C1 segment of cervical spinal cord (tissue), 14 donors: ENCODE results near the gene SPRING1.

Experiments
- DNase-seq, 14 donors: peaks; one replicate each; lab custom pipeline; 2025; lab: John Stamatoyannopoulos, UW

Gene SPRING1

GRCh38 chr12:116709768-116710167 lies 28.1 kb downstream of the SPRING1 start:
- DNase-seq, result no peak

- DNase-seq, result peak in 12 of 14 donors; percentile 46 to 90 (median 74)
Observed at GRCh38 chr12:116708826-116709756, 28.8 kb downstream of the SPRING1 start.

GRCh38 chr12:116707751-116708150 lies 30.1 kb downstream of the SPRING1 start:
- no peak for DNase-seq

- DNase-seq, result peak in 13 of 14 donors; percentile 6 to 67 (median 48)
Observed at GRCh38 chr12:116703214-116703795, 34.6 kb downstream of the SPRING1 start.

- DNase-seq, result no peak
Observed at GRCh38 chr12:116701432-116701831, 36.4 kb downstream of the SPRING1 start.

- DNase-seq, result no peak
Observed at GRCh38 chr12:116700066-116700465, 37.8 kb downstream of the SPRING1 start.

- DNase-seq, result no peak
Observed at GRCh38 chr12:116698554-116699075, 39.3 kb downstream of the SPRING1 start.

- DNase-seq, result no peak
Observed at GRCh38 chr12:116698116-116698515, 39.8 kb downstream of the SPRING1 start.

GRCh38 chr12:116697716-116698115 lies 40.2 kb downstream of the SPRING1 start:
- DNase-seq, result no peak

- DNase-seq, result no peak
Observed at GRCh38 chr12:116697305-116697704, 40.6 kb downstream of the SPRING1 start.

- DNase-seq, result no peak
Observed at GRCh38 chr12:116695464-116695725, 42.5 kb downstream of the SPRING1 start.

- peak in 1 of 14 donors; percentile 11 for DNase-seq
Observed at GRCh38 chr12:116694653-116695463, 43.0 kb downstream of the SPRING1 start.

GRCh38 chr12:116693286-116694227 lies 44.3 kb downstream of the SPRING1 start:
- DNase-seq, result peak in 1 of 14 donors; percentile 18

- no peak for DNase-seq
Observed at GRCh38 chr12:116692605-116693004, 45.3 kb downstream of the SPRING1 start.

GRCh38 chr12:116691636-116692035 lies 46.2 kb downstream of the SPRING1 start:
- no peak for DNase-seq

- DNase-seq, result no peak
Observed at GRCh38 chr12:116691205-116691604, 46.7 kb downstream of the SPRING1 start.

- DNase-seq, result no peak
Observed at GRCh38 chr12:116689979-116690744, 47.7 kb downstream of the SPRING1 start.

- DNase-seq, result no peak
Observed at GRCh38 chr12:116689521-116689920, 48.3 kb downstream of the SPRING1 start.
